Effector memory CD4-positive, alpha-beta T cell (primary cell): ENCODE data around the gene ECI2.
"Not testable (repeated sequence)": the region's sequence is repeated elsewhere in the genome, so short reads cannot be mapped to it uniquely, and the experiment has no call there.

Experiments
- DNase-seq, 3 donors: peaks; one replicate each; pipeline ENCODE4 v3.0.0-alpha.2; 2020
- H3K27ac ChIP-seq: 2 replicates; pipeline ENCODE4 v1.7.0; 2013; ENCODE audit warnings: mild to moderate bottlenecking, low read length, moderate library complexity; ENCODE audit not compliant: insufficient read depth, poor library complexity, severe bottlenecking
- H3K27me3 ChIP-seq: replicated peaks from 2 replicates; pipeline ENCODE4 v1.7.0; 2013; ENCODE audit warnings: mild to moderate bottlenecking, low read length; ENCODE audit not compliant: insufficient read depth, control insufficient read depth, poor library complexity, severe bottlenecking
- H3K36me3 ChIP-seq: 2 replicates; pipeline ENCODE4 v1.7.0; 2013; ENCODE audit warnings: mild to moderate bottlenecking, low read length, moderate library complexity; ENCODE audit not compliant: control insufficient read depth, insufficient read depth
- H3K4me1 ChIP-seq: 2 replicates; pipeline ENCODE4 v1.7.0; 2013; ENCODE audit warnings: low read length, mild to moderate bottlenecking; ENCODE audit not compliant: control insufficient read depth, insufficient read depth, poor library complexity, severe bottlenecking
- H3K4me3 ChIP-seq: 2 replicates; pipeline ENCODE4 v1.7.0; 2013; ENCODE audit warnings: low read length, low read depth, mild to moderate bottlenecking; ENCODE audit not compliant: insufficient read depth, poor library complexity, severe bottlenecking
- H3K9me3 ChIP-seq: 2 replicates; pipeline ENCODE4 v1.7.0; 2013; ENCODE audit warnings: mild to moderate bottlenecking, low read length, moderate library complexity; ENCODE audit not compliant: control insufficient read depth

Gene ECI2

GRCh38 chr6:4128072-4128471 is 7.3 kb downstream of the ECI2 start:
- Histone ChIP-seq H3K4me3 (no peak overlapping the region), H3K36me3 (peaks cover 66% of the 10 kb centered on the region), H3K27me3 (no peaks in the 10 kb centered on the region), H3K27ac (no peak overlapping the region), H3K9me3 (no peaks in the 10 kb centered on the region), H3K4me1 (no peaks in the 10 kb centered on the region)
- no peak for DNase-seq

GRCh38 chr6:4125933-4126864 is 9.2 kb downstream of the ECI2 start:
- DNase-seq, result no peak
- H3K36me3 ChIP-seq, result peaks cover 73% of the 10 kb centered on the region
- no peaks in the 10 kb centered on the region for H3K27me3 ChIP-seq
- H3K4me3 ChIP-seq, result no peak overlapping the region
- no peaks in the 10 kb centered on the region for H3K4me1 ChIP-seq
- no peaks in the 10 kb centered on the region for H3K9me3 ChIP-seq
- no peak overlapping the region for H3K27ac ChIP-seq

- DNase-seq, result no peak
- Histone ChIP-seq H3K36me3 (peaks cover 77% of the 10 kb centered on the region), H3K27ac (no peak overlapping the region), H3K27me3 (no peaks in the 10 kb centered on the region), H3K4me3 (no peak overlapping the region), H3K4me1 (no peaks in the 10 kb centered on the region), H3K9me3 (no peaks in the 10 kb centered on the region)
Measured at GRCh38 chr6:4125500-4125899, 9.9 kb downstream of the ECI2 start.

DNA sequence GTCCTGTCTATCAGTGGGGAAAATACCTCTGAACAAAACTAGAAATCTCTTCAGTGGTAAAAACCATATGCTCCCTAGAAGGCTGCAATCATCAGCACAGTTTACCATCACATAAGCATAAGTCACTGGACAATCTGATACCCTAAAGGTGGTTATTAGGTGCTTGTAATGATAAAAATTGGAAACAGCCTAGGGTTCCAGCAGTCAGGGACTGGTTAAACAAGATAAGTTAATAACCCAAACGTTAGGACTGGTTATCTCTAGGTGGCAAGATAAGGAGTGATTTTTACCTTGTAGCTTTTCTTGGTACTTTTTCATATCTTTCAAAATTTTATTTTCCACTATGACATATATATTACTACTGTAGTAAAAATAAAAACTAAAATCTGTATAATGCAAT is 11.0 kb downstream of the ECI2 start:
- Histone ChIP-seq H3K36me3 (peaks cover 72% of the 10 kb centered on the region), H3K27ac (no peak overlapping the region), H3K4me3 (no peak overlapping the region), H3K9me3 (no peaks in the 10 kb centered on the region), H3K4me1 (no peaks in the 10 kb centered on the region), H3K27me3 (no peaks in the 10 kb centered on the region)
- DNase-seq, result no peak

DNA sequence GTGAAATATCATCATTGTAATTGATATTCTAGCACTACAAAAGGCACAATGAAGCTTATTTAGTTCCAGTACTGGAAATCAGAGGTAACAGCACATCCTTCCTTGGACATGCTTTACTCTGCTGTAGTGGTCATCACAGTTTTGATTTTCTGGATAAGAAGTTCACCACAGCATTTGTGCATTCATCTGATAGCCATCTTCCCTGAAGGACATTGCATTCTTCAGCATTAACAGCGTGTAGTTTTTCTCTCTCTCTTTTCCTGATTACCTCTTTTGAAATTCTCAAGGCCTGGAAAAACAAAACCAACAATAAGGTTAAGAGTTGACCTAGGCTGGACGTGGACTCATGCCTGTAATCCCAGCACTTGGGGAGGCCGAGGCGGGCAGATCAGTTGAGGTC is 19.6 kb downstream of the ECI2 start:
- no peaks in the 10 kb centered on the region for H3K27me3 ChIP-seq
- no peak for DNase-seq
- peaks cover 54% of the 10 kb centered on the region for H3K36me3 ChIP-seq
- no peak overlapping the region for H3K27ac ChIP-seq
- H3K4me1 ChIP-seq, result no peaks in the 10 kb centered on the region
- H3K9me3 ChIP-seq, result no peaks in the 10 kb centered on the region
- H3K4me3 ChIP-seq, result no peak overlapping the region

DNA sequence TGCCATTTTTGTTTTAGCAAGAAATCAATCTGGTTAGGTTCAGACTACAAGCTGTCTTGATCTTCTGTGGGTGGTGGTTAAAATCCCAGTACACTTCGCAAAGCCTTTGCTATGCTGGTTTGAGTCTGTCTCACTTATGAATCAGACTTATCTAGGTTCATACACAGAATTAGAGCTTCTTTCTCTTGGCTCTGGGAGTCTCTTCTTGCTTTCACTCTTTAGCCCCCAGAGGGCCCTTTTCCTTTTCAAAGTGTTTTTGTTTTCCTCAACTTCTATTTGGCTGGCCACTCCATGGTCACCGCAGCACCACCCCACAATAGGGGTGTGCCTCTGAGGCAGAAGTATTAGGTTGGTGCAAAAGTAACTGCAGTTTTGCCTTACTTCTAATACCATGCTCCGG is 21.3 kb downstream of the ECI2 start:
- Histone ChIP-seq H3K4me1 (no peaks in the 10 kb centered on the region), H3K27ac (no peak overlapping the region), H3K4me3 (no peak overlapping the region), H3K36me3 (peaks cover 42% of the 10 kb centered on the region), H3K27me3 (no peaks in the 10 kb centered on the region), H3K9me3 (no peaks in the 10 kb centered on the region)
- DNase-seq, result no peak

DNA sequence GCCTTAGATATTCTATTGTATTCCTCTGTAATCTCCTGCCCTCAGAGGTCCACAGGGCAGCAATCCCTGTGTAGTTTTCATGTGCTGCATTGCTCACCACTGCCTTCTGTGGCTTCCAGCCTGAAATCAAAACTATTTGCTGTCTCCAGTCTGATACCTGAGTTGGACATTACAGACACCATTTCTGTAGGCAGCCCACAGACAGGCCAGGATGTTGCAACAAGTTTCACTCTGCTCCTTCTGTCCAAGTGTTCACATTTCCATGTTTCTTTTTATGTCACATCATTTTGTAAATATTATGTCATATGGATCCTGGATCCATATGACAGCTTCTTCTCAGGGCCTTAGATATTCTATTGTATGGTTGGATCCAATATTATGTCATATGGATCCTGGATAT is 21.7 kb downstream of the ECI2 start:
- Histone ChIP-seq H3K27ac (no peak overlapping the region), H3K4me1 (no peaks in the 10 kb centered on the region), H3K36me3 (peaks cover 38% of the 10 kb centered on the region), H3K9me3 (no peaks in the 10 kb centered on the region), H3K4me3 (no peak overlapping the region), H3K27me3 (no peaks in the 10 kb centered on the region)
- no peak for DNase-seq

DNA sequence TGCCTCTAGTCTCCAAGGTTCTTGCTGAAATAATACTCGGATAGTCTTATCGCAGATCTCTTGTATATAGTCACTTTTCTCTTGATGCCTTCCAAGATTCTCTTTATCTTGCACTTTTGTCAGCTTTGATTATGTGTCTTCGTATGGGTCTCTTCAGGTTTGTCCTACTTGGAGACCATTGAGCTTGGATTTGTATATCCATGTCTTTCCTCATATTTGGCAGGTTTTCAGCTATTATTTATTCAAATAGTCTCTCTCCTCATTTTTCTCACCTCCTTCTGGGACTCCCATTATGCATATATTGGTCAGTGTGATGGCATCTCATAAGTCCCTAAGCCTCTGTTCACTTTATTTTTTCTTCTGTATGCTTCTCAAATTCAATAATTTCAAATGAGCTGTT is 23.0 kb downstream of the ECI2 start:
- H3K4me1 ChIP-seq, result no peaks in the 10 kb centered on the region
- peaks cover 25% of the 10 kb centered on the region for H3K36me3 ChIP-seq
- no peak overlapping the region for H3K27ac ChIP-seq
- no peaks in the 10 kb centered on the region for H3K27me3 ChIP-seq
- no peak overlapping the region for H3K4me3 ChIP-seq
- no peak for DNase-seq
- H3K9me3 ChIP-seq, result no peaks in the 10 kb centered on the region

GRCh38 chr6:4109363-4109815 is 26.0 kb downstream of the ECI2 start:
- H3K9me3 ChIP-seq, DNase-seq, H3K27me3 ChIP-seq, H3K4me3 ChIP-seq, H3K27ac ChIP-seq, H3K36me3 ChIP-seq, H3K4me1 ChIP-seq: not testable (repeated sequence)

DNA sequence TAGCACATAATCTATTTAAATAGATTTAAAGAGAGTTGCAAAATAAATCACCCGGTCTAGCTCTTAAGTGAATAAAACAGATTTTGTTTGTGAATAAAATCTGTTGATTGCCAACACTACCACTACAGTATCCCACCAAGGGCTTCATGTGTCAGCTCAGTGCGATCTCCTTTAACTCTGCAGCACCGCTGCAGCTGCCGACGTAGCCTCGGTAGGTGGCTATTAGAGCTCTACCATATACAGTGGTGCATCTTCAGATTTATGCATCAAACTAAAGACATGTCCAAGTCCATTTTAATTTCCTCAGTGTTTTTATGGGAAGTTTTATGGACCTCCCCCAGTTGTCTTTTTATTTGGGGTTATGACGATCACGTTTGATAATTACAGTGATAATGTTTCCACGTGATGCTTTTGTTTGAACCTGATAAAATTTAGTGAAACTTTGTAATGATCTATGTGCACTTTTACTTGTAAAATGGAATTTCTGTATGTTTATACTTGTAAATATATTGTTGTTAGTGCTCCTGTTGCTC is 26.7 kb downstream of the ECI2 start:
- Histone ChIP-seq H3K4me1 (no peaks in the 10 kb centered on the region), H3K27me3 (no peaks in the 10 kb centered on the region), H3K4me3 (no peak overlapping the region), H3K36me3 (no peaks in the 10 kb centered on the region), H3K9me3 (no peaks in the 10 kb centered on the region), H3K27ac (no peak overlapping the region)
- no peak for DNase-seq
